H9 (cell line): ENCODE results near the gene EHD4. TPM values are rescaled to one million over a fixed set of nuclear protein-coding genes. Genes with fewer than 3 reads are reported as not detected.

Source experiments
- DNase-seq: peaks from one replicate; pipeline ENCODE4 v3.0.0-alpha.2; 2017
- H2AFZ ChIP-seq: one replicate; pipeline ENCODE4 v1.6.1; 2013; ENCODE audit warnings: mild to moderate bottlenecking, low read length, control low read depth, moderate library complexity
- H2AK5ac ChIP-seq: 2 replicates; pipeline ENCODE4 v1.6.1; 2013; ENCODE audit warnings: low read length, control low read depth, mixed read lengths; ENCODE audit not compliant: insufficient read length
- H2BK120ac ChIP-seq: one replicate; pipeline ENCODE4 v1.6.1; 2013; ENCODE audit warnings: low read depth, mild to moderate bottlenecking, low read length, control low read depth, inconsistent platforms; ENCODE audit not compliant: poor library complexity, severe bottlenecking
- H2BK12ac ChIP-seq: 2 replicates; pipeline ENCODE4 v1.6.1; 2013; ENCODE audit warnings: low read length, control low read depth, mixed read lengths, low read depth; ENCODE audit not compliant: insufficient read length
- H2BK15ac ChIP-seq: 2 replicates; pipeline ENCODE4 v1.6.1; 2013; ENCODE audit warnings: low read depth, low read length, control low read depth
- H2BK20ac ChIP-seq: one replicate; pipeline ENCODE4 v1.6.1; 2013; ENCODE audit warnings: low read depth, mild to moderate bottlenecking, low read length, control low read depth, inconsistent platforms; ENCODE audit not compliant: poor library complexity, severe bottlenecking
- H2BK5ac ChIP-seq: 2 replicates; pipeline ENCODE4 v1.6.1; 2013; ENCODE audit warnings: low read length, control low read depth, mixed read lengths; ENCODE audit not compliant: insufficient read length
- H3K14ac ChIP-seq: 2 replicates; pipeline ENCODE4 v1.6.1; 2013; ENCODE audit warnings: low read length, control low read depth; ENCODE audit not compliant: insufficient read depth
- H3K18ac ChIP-seq: 2 replicates; pipeline ENCODE4 v1.6.1; 2013; ENCODE audit warnings: low read depth, mild to moderate bottlenecking, mixed read lengths, low read length, control low read depth; ENCODE audit not compliant: insufficient read length
- H3K23ac ChIP-seq: 2 replicates; pipeline ENCODE4 v1.6.1; 2013; ENCODE audit warnings: low read length, control low read depth, mixed read lengths, low read depth; ENCODE audit not compliant: insufficient read length
- H3K23me2 ChIP-seq: 2 replicates; pipeline ENCODE4 v1.6.1; 2013; ENCODE audit warnings: low read depth, mild to moderate bottlenecking, mixed read lengths, low read length, control low read depth; ENCODE audit not compliant: insufficient read length, poor library complexity, severe bottlenecking
- H3K27ac ChIP-seq: 2 replicates; pipeline ENCODE4 v1.5.1; 2013; ENCODE audit warnings: low read length, control low read depth, mixed read lengths, low read depth; ENCODE audit not compliant: insufficient read length
- H3K27me3 ChIP-seq: 2 replicates; pipeline ENCODE4 v1.6.1; 2013; ENCODE audit warnings: low read length, control low read depth, inconsistent platforms; ENCODE audit not compliant: insufficient read depth
- H3K4ac ChIP-seq: 2 replicates; pipeline ENCODE4 v1.6.1; 2013; ENCODE audit warnings: low read depth, mild to moderate bottlenecking, control low read depth, inconsistent platforms, low read length, moderate library complexity
- H3K4me1 ChIP-seq: 2 replicates; pipeline ENCODE4 v1.6.1; 2013; ENCODE audit warnings: low read length, control low read depth, inconsistent platforms; ENCODE audit not compliant: insufficient read depth
- H3K4me2 ChIP-seq: 2 replicates; pipeline ENCODE4 v1.6.1; 2013; ENCODE audit warnings: low read length, control low read depth, mixed read lengths; ENCODE audit not compliant: insufficient read length, insufficient read depth
- H3K56ac ChIP-seq: 2 replicates; pipeline ENCODE4 v1.6.1; 2013; ENCODE audit warnings: low read depth, mild to moderate bottlenecking, mixed read lengths, low read length, control low read depth; ENCODE audit not compliant: insufficient read length
- H3K79me1 ChIP-seq: 2 replicates; pipeline ENCODE4 v1.6.1; 2013; ENCODE audit warnings: low read depth, mild to moderate bottlenecking, moderate library complexity, low read length, control low read depth, inconsistent platforms; ENCODE audit not compliant: insufficient read depth, poor library complexity, severe bottlenecking
- H3K79me2 ChIP-seq: 2 replicates; pipeline ENCODE4 v1.6.1; 2013; ENCODE audit warnings: low read length, control low read depth, inconsistent platforms; ENCODE audit not compliant: insufficient read depth
- H3K9ac ChIP-seq: 2 replicates; pipeline ENCODE4 v1.6.1; 2013; ENCODE audit warnings: low read length, control low read depth, mixed read lengths; ENCODE audit not compliant: insufficient read length; ENCODE audit errors: extremely low read depth
- H3K9me3 ChIP-seq: one replicate; pipeline ENCODE4 v1.6.1; 2013; ENCODE audit warnings: low read depth, low read length, inconsistent platforms; ENCODE audit not compliant: control insufficient read depth
- H3T11ph ChIP-seq: one replicate; pipeline ENCODE4 v1.6.1; 2013; ENCODE audit warnings: mild to moderate bottlenecking, low read length, control low read depth, inconsistent platforms
- H4K20me1 ChIP-seq: one replicate; pipeline ENCODE4 v1.6.1; 2013; ENCODE audit not compliant: control insufficient read depth, insufficient read length, insufficient read depth
- H4K5ac ChIP-seq: 2 replicates; pipeline ENCODE4 v1.6.1; 2013; ENCODE audit warnings: low read depth, mild to moderate bottlenecking, mixed read lengths, low read length, control low read depth; ENCODE audit not compliant: insufficient read length
- H4K8ac ChIP-seq: replicated peaks from 2 replicates; pipeline ENCODE4 v1.6.1; 2013; ENCODE audit warnings: low read length, control low read depth, mixed read lengths, low read depth; ENCODE audit not compliant: insufficient read length
- H4K91ac ChIP-seq: 2 replicates; pipeline ENCODE4 v1.6.1; 2013; ENCODE audit warnings: low read depth, mild to moderate bottlenecking, moderate library complexity, mixed read lengths, low read length, control low read depth; ENCODE audit not compliant: insufficient read length
- H3K27ac Mint-ChIP-seq, 3 experiments: 2 replicates in 2 of 3; 3 replicates in 1 of 3; pipeline ENCODE4 v1.8.0; 2020 to 2021; ENCODE audit warnings: mixed read lengths in 3 of 3, mild to moderate bottlenecking in 1 of 3, moderate library complexity in 1 of 3
- H3K27me3 Mint-ChIP-seq: 2 replicates; pipeline ENCODE4 v1.8.0; 2021; ENCODE audit warnings: low read depth, mild to moderate bottlenecking, moderate library complexity, mixed read lengths
- H3K36me3 Mint-ChIP-seq, 3 experiments: 2 replicates in 2 of 3; 3 replicates in 1 of 3; pipeline ENCODE4 v1.8.0; 2020 to 2021; ENCODE audit warnings: low read depth in 3 of 3, mixed read lengths in 3 of 3; ENCODE audit not compliant: insufficient read depth in 1 of 3
- H3K4me1 Mint-ChIP-seq, 2 experiments: 2 replicates each; pipeline ENCODE4 v1.8.0; 2020; ENCODE audit warnings: mixed read lengths in 2 of 2
- H3K4me3 Mint-ChIP-seq, 2 experiments: 2 replicates in 1 of 2; 3 replicates in 1 of 2; pipeline ENCODE4 v1.8.0; 2020 to 2021; ENCODE audit warnings: mild to moderate bottlenecking in 2 of 2, mixed read lengths in 2 of 2, moderate library complexity in 1 of 2
- H3K9me3 Mint-ChIP-seq, 2 experiments: 2 replicates in 1 of 2; 3 replicates in 1 of 2; pipeline ENCODE4 v1.8.0; 2020; ENCODE audit warnings: mild to moderate bottlenecking in 2 of 2, mixed read lengths in 2 of 2, moderate library complexity in 1 of 2
- CTCF ChIP-seq: fragments of 200-600 bp; sonication (generic); conservative IDR thresholded peaks from 3 replicates; pipeline ENCODE4 v1.8.0; 2021; ENCODE audit warnings: antibody characterized with exemption, mild to moderate bottlenecking
- WGBS: extraction: QIAGEN DNeasy Blood & Tissue Kit; methylation state at CpG from one replicate; pipeline ENCODE4 v1.1.7; 2013; ENCODE audit warnings: missing lambda C conversion rate, low lambda C conversion rate, mixed read lengths; ENCODE audit not compliant: insufficient read length; ENCODE audit errors: extremely low coverage; 5-methylcytosine and 5-hydroxymethylcytosine counted together
- total RNA-seq: library from RNA; stranded (reverse); gene quantifications from 2 replicates; pipeline ENCODE4 v1.2.1, GENCODE V29; 2021

EHD4 gene
- total RNA-seq, 1 experiment from 2014 or later: 22.9 TPM

GRCh38 chr15:41853831-41854230 lies 118.5 kb downstream of the EHD4 start:
- H3K9ac ChIP-seq: no peak overlapping the region
- no peak overlapping the region for H4K91ac ChIP-seq
- Mint-ChIP-seq H3K27ac (no peak overlapping the region), H3K4me1 (peaks cover 8 to 16% of the 10 kb centered on the region in 2 experiments), H3K4me3 (no peak overlapping the region), H3K9me3 (no peaks in the 10 kb centered on the region), H3K27me3 (peaks cover 3% of the 10 kb centered on the region), H3K36me3 (no peaks in the 10 kb centered on the region; a peak in 1 of 7 replicates)
- no peaks in the 10 kb centered on the region for H4K20me1 ChIP-seq
- H2BK12ac ChIP-seq: no peak overlapping the region
- no peak overlapping the region for H4K8ac ChIP-seq
- H3K56ac ChIP-seq: no peak overlapping the region
- no peak overlapping the region for H3K4ac ChIP-seq
- no peak overlapping the region for H3T11ph ChIP-seq
- H3K79me1 ChIP-seq: no peaks in the 10 kb centered on the region
- H3K4me2 ChIP-seq: no peak overlapping the region
- no peaks in the 10 kb centered on the region for H3K4me1 ChIP-seq
- H3K18ac ChIP-seq: no peak overlapping the region
- no peak overlapping the region for H2BK20ac ChIP-seq
- H2BK5ac ChIP-seq: no peak overlapping the region
- WGBS: no CpG with 5 or more reads among the region's 10 CpGs
- no peak overlapping the region for H2BK120ac ChIP-seq
- no peak overlapping the region for H3K14ac ChIP-seq
- H3K27me3 ChIP-seq: no peaks in the 10 kb centered on the region
- H3K27ac ChIP-seq: no peak overlapping the region
- H4K5ac ChIP-seq: no peak overlapping the region
- DNase-seq: no peak
- peaks cover 3% of the 10 kb centered on the region for H3K23me2 ChIP-seq
- H3K23ac ChIP-seq: no peak overlapping the region
- H2BK15ac ChIP-seq: no peak overlapping the region
- H2AFZ ChIP-seq: no peak overlapping the region
- H3K79me2 ChIP-seq: no peaks in the 10 kb centered on the region
- no peaks in the 10 kb centered on the region for H3K9me3 ChIP-seq
- no peak overlapping the region for H2AK5ac ChIP-seq
- no peak for TF ChIP-seq CTCF
